GM04503 (cell line): Measurements from ENCODE around the gene RILPL1.
"Not testable (repeated sequence)": the region's sequence is repeated elsewhere in the genome, so short reads cannot be mapped to it uniquely, and the experiment has no call there.

Experiments used
- DNase-seq: peaks from one replicate; pipeline ENCODE4 v3.0.0-alpha.2; 2012; ENCODE audit warnings: low read depth

RILPL1 gene

DNA sequence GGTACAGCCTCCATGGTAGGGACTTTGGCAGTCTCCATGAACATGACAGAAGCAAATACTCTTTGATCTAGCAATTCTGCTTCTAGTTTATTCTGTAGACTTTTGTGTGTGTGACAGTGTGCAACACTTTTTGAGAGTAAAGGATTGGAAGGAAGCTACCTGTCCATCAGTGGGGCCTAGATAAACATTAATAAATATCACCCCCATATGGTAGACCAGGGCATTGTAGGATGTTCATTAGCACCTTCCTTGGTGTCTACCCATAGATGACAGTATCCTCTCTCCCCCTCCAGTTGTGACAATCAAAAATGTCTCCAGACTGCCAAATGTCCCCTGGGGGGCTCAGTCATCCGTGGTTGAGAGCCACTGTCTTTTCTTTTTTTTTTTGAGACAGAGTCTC, 64.7 kb downstream of the RILPL1 start:
- no peak for DNase-seq

DNA sequence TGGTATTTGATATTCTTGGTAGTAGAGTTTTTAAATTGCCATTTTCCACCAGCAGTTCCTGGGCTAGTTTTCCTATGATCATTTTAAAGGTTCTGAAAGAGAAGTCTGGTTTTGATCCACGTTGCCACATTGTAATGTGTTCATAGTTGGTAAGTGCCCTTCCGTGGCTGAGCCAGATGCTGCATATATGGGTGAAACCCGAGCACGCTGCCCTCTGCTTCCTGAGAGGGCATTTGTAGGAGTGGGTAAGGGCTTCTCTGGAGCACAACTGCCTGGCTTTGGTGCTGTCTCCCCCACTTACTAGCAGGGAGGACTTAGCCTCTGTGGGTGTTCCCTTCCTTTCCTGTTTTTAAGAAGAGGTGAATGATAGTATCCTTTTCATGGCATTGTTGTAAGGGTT, 68.4 kb downstream of the RILPL1 start:
- no peak for DNase-seq

DNA sequence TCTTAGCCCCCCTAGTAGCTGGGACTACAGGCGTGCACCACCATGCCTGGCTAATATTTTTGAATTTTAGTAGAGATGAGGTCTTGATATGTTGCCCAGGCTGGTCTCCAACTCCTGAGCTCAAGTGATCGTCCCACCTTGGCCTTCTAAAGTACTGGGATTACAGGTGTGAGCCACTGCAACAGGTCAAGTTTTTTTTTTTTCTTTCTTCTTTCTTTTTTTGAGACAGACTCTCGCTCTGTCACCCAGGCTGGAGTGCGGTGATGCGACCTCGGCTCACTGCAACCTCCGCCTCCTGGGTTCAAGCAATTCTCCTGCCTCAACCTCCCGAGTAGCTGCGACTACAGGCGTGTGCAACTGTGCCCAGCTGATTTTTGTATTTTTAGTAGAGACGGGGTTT, 70.3 kb downstream of the RILPL1 start:
- not testable (repeated sequence) for DNase-seq

DNA sequence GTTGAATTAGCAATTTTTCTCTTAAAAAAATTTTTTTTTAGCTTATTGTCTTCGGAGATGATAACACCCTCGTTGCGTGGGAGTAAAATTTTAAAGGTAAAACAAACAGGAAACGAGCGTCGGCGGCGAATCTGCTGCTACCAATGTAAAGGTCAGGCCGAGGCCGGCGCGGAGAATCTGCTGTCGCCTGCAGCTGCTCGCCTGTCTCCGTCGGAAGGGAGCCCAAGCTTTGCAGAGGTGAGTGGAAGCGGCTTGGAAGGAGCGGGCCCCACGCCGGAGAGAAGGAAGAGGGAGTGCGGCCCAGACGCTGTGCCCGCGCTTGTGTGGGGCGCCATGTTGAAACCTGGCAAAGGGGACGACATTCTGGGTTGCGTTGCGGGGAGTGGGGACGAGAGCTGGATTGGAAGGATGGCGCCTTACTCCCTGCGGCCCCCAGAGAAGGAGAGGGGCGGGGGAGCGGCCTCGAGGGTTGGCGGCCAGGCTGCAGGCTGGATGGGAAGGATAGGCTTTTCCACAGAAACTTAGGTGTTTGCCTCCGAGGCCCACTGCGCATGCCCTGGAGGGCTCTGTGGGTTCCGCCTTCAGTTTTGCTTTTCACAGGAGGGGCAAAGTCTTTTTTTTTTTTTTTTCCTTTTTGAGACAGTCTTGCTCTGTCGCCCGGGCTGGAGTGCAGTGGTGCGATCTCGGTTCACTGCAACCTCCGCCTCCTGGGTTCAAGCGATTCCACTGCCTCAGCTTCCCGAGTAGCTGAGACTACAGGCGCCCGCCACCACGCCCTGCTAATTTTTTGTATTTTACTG, 75.3 kb downstream of the RILPL1 start, which contains the start of gene SNRNP35:
TSS of gene SNRNP35 (plus strand) at position 160 of the 800 bp plus-strand sequence. CDS start 7,402 bp downstream, outside the sequence.
- no peak for DNase-seq

DNA sequence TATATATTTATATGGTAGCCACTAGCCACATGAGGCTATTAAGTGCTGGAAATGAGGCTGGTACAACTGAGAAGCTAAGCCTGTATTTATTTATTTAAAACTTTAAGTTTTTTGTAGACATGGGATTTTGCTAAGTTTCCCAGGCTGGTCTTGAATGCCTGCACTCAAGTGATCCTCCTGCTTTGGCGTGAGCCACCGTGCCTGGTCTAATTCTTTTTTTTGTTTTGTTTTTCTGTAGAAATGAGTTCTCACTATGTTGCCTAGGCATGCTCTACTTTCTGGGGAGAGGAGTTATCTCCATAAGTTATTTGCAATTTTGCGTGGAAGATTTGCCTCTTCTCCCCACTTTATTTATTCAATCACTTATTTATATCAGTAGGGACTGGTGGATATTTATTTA, 80.4 kb downstream of the RILPL1 start:
- no peak for DNase-seq

DNA sequence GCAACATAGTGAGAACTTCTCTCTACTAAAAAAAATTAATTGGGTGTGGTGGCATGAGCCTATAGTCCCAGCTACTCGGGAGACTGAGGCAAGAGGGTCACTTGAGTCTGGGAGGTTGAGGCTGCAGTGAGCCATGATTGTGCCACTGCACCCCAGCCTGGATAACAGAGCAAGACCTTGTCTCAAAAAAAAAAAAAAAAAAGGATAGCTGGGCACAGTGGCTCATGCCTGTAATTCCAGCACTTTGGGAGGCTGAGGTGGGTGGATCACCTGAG, 81.3 kb downstream of the RILPL1 start:
- DNase-seq = not testable (repeated sequence)

DNA sequence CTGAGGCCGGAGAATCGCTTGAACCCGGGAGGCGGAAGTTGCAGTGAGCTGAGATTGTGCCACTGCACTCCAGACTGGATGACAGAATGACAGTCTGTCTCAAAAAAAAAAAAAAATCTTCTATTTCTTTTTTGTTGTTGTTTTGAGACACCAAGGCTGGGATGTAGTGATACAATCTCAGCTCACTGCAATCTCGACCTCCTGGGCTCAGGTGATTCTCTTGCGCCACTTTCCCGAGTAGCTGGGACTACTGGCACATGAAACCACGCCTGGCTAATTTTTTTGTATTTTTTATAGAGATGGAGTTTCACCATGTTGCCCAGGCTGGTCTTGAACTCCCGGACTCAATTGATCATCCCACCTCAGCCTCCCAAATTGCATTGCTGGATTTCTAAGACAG, 82.9 kb downstream of the RILPL1 start:
- DNase-seq = no peak

DNA sequence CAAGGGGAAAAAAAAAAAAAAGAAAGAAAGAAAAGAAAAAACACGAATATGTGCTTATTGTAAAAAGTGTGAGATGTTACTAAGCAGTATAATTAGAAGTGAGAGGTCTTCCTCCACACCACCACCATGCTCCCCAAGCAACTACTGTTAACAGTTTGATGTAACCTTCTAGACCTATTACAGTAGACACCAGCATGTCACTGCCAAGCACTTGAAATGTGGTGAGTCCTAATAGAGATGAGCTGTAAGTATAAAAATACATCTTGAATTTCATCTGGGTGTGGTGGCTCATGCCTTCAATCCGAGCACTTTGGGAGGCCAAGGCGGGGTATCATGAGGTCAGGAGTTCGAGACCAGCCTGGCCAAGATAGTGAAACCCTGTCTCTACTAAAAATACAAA, 83.7 kb downstream of the RILPL1 start:
- DNase-seq = no peak

DNA sequence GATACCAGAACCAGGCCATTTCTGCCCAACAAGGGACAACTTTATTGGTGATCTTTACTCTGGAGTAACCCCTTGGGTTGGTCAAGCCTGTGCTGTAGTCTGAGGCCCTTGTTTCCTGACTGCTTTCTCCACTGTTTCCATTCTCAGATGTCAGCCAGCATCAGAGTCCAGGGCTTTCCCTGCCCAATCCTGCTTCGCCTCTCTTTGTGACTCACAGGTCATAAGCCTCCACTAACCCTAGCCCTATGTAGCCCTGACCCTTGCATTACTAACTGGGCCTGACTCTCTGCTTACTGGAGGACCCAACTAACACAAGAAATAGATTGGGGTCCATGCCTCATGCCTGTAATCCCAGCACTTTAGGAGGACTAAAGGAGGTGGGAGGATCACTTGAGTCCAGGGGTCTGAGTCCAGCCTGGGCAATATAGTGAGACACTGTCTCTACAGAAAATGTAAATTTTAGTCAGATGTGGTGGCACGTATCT, 84.2 kb downstream of the RILPL1 start:
- no peak for DNase-seq

DNA sequence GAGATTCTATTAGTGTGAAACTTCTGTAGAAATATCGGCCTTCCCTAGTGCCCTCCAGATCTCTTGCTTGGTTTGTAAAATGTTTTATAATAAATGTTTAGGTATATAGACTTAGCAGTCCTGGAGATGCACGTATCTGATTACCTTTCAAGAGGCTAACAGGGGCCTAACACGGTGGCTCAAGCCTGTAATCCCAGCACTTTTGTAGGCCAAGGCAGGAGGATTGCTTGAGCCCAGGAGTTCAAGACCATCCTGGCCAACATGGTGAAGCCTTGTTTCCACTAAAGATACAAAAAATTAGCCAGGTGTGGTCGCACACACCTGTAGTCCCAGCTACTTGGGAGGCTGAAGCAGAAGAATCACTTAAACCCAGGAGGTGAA, 87.2 kb downstream of the RILPL1 start:
- no peak for DNase-seq

DNA sequence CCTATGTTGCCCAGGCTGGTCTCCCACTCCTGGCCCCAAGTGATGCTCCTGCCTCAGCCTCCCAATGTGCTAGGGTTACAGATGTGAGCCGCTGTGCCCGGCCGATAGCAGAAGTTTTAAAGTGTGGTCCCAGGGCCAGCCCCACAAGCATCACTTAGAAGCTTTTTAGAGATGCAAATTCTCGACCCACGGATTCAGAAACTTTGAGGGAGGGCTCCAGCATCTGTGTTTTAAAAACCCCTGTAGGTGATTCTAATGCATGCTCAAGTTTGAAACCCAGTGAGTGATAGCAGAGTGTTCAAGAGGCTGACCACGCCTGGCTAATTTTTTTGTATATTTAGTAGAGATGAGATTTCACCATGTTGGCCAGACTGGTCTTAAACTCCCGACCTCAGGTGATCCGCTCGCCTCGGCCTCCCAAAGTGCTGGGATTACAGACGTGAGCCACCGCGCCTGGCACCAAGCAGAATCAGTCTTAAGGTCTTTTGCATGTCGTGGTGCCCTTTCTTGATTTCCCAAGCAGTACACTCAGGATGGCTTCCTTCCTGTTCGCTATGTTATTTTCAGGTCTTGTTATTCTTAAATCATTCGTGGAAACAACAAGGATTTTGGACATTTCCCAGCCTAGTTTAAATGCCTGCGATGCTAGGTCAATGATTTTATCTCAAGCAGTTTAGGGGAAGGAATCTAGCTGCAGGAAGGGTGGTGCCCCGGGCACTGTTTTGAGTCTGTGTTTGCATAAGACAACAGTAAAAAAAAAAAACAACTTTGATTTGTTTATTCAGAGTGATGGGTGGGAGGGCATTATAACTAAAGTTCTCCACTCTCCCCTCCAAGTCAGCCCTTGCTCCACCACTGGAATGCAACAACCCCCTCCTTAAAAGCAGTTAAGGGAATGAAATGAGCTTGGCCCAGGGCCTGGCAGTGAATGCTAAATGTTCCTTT, 87.9 kb downstream of the RILPL1 start:
- peak; percentile 49 for DNase-seq

DNA sequence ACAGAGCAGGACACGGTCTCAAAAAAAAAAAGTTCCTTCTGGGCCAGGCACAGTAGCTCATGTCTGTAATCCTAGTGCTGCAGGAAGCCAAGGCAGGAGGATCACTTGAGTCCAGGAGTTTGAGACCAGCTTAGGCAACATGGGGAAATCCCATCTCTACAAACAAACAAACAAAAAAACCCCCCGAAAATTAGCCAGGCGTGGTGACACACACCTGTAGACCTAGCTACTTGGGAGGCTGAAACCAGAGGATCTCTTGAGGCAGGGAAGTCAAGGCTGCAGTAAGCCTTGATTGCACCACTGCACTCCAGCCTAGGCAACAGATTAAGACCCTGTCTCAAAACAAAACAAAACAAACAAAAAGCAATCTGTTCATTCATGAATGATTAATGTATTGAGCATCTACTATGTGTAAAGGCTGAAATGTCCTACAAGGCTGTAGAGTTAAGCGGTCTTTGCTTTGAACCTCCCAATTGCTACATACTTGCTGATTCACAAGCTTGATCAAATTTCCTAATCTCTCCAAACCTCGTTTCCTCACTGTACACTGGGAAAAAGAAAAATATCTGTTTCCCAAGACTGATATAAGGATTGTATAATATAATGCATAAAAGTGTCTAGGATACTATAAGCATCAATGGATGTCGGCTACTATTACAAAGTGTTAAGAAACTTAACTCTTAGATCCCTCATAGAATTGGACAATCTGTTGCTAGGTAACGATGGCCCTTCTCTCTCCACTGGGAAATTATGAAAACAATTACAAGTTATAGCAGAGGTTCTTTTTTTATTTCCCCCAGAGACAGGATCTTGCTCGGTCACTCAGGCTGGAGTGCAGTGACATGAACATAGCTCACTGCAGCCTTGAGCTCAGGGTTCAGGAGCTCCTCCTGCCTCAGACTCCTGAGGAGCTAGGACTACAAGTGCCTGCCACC, 89.2 kb downstream of the RILPL1 start:
- DNase-seq = no peak

DNA sequence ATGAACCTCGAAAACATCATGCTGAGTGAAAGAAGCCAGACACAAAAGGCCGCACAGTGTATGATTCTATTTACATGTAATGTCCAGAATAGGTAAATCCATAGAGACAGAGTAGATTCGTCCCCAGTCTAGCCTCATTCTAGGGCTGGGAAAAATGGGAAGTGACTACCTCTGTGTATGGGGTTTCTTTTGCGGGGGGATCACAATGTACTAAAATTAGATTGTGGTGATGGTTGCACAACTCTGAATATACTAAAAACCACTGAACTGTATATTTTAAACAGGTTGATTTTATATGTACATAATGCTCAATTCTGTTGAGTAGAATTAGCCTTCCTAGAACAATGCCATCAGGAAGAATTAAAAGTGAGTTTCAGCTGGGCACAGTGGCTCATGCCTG, 90.7 kb downstream of the RILPL1 start:
- no peak for DNase-seq

DNA sequence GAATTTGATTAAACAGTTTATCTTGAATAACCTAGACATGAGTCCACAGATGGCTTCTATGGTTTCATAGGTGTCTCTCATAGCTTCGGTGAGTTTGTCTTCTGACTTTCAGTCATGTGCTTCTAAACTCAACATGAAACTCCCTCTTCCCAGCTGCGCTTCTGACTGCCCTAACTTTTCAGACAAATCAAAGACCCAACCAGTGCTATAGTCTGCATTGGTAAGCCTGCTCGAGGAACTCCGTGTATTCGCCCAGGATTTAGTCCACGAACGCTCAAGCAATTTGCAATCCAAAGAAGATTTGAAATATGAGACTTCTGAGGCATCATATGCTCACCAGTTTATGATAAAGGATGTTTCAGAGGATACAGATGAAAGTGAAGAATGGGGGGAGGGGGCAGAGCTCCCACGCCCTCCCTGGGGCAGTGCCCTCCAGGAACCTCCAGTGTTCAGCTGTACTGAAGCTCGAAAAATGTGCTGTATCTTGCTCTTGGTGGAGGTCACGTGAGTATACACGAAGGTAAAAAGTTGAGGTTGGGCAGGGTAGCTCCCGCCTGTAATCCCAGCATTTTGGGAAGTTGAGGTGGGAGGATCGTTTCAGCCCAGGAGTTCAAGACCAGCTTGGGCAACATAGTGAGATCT, 91.9 kb downstream of the RILPL1 start:
- DNase-seq = no peak

DNA sequence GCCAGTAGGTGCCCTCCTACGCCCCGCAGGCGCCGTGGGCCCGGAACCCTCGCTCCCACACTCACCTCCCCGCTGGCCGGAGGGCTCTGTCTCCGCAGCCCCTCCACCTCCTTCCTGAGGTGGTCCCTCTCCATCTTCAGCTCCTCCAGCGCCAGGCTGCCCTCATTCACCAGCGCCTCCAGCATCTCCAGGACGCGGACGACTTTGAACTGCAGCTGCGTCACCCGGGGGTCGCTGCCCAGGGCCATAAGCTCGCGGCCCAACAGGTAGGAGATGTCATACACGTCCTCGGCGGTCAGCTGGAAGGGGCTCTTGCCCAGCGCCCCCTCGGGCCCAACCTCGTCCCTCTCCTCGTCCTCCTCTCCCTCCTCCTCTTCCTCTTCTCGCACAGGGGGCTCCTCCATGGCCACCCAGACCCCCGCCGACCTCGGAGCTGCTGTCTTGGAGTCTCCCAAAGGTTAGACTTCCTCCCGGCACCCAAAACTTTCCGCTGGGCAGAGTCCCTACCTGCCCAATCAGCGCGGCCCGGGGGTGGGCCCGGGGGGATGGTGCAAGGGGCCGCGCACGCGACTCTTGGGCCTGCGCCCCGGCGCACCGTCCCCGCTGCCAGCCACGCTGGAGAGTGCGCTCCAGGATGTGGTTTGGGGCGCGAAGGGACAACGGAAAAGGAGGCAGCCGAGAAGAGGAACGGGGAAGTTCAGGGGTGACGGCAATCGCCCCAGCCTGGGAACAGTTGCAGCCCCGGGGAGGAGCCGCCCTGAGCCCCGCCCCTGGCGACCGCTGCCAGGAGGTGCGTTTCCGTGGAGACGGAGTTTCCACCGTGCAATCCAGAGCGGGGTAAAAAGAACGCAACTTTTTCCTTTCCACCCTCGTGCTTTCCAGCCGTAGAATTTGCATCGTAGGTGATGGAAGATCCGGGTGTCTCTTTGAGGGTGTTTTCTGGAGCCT, 97.2 kb downstream of the RILPL1 start, which contains the start of gene RILPL2:
TSS of gene RILPL2 (minus strand) at position 668 of the 948 bp plus-strand sequence. CDS start at position 404, 264 bp downstream.
- DNase-seq = peak; percentile 58

DNA sequence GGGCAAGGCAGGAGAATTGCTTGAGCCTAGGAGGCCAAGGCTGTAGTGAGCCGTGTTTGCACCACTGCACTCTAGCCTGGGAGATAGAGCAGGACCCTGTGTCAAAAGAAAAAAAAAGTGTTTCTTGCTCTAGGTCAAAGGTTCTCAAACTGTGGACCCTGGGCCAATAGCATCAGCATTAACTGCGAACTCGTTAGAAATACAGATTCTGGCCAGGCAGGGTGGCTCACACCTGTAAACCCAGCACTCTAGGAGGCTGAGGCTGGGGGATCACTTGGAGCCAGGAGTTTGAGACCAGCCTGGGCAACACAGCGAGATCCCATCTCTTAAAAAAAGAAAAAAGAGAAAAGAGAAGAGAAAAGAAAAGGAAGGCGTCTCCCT, 97.9 kb downstream of the RILPL1 start:
- no peak for DNase-seq

DNA sequence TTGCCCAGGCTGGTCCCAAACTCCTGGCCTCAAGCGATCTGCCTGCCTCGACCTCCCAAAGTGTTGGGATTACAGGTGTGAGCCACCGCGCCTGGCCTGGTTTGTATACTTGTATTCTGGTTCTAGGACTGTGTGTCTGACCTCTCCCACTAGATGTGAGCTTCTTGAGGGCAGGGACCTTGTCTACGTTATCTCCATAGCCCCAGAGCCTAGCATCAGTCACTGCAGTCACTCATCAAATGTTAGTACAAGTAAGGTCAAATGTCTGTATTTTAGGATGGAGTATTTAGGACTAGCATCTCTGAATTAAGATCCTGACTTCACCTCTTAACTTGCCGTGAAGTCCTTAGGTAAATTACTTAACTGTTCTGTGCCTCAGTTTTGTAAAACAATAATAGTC, 99.9 kb downstream of the RILPL1 start:
- DNase-seq = no peak

DNA sequence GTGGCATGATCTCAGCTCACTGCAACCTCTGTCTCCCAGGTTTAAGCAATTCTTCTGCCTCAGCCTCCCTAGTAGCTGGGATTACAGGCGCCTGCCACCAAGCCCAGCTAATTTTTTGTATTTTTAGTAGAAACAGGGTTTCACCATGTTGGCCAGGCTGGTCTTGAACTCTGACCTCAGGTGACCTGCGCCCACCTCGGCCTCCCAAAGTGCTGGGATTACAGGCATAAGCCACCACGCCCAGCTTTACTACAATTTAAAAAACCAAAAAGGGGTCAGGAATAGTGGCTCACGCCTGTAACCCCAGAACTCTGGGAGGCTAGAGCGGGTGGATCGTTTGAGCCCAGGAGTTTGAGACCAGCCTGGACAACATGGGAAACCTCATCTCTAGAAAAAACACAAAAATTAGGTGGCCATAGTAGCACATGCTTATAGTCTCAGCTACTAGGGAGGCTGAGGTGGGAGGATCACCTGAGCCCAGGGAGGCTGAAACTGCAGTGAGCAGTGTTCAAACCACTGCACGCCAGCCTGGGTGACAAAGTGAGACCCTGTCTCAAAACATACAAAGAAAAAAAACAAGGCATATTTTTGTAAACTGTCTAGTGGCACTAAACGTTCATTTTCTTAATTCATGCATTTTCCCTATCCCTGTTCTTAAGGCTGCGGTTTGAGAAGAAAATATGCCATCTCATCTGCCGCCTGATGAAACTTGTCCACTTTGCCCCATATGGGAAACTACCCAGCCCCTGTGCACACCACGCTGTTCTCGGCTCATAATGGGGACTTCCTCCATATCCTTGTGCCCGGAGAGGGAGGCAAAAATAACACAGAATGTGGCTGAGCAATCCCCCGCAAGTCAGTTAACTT, 101.3 kb downstream of the RILPL1 start:
- DNase-seq = not testable (repeated sequence)

DNA sequence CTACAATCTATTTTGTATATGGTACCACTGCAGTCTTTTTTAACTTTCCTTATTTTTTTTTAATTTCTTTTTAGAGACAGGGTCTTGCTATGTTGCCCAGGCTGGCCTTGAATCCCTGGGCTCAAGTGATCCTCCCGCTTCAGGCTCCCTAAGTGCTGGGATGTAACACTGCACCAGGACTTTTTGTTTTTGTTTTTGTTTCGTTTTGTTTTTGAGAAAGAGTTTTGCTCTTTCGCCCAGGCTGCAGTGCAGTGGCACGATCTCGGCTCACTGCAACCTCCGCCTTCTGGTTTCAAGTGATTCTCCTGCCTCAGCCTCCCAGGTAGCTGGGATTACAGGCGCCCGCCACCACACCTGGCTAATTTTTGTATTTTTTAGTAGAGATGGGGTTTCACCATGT, 104.4 kb downstream of the RILPL1 start:
- DNase-seq = not testable (repeated sequence)
